K562 (cell line): Measurements from ENCODE around the gene FAM186B.

Source experiments
- CTCF ChIP-seq, 3 experiments: IDR thresholded peaks in 2 of 3; conservative IDR thresholded peaks in 1 of 3; 2 replicates each; pipeline ENCODE4 v1.5.1; 2011 to 2012; ENCODE audit warnings: low read length in 3 of 3, mild to moderate bottlenecking in 3 of 3, control low read depth in 2 of 3, improper control_type of control experiment in 1 of 3, inconsistent platforms in 1 of 3, low read depth in 1 of 3, mixed read lengths in 1 of 3, moderate library complexity in 1 of 3; ENCODE audit not compliant: insufficient read depth in 2 of 3
- FOSL1 ChIP-seq: fragments of 200-800 bp; sonication (Bioruptor generic); conservative IDR thresholded peaks from 2 replicates; pipeline ENCODE4 v1.6.1; 2016; ENCODE audit warnings: missing genetic modification characterization, missing compliant biosample characterization
- FOXA1 ChIP-seq: fragments of 450-650 bp; IDR thresholded peaks from 2 replicates; pipeline ENCODE4 v1.6.1; 2016; ENCODE audit warnings: mild to moderate bottlenecking, borderline replicate concordance
- PHB2 ChIP-seq: fragments of 450-650 bp; IDR thresholded peaks from 2 replicates; pipeline ENCODE4 v1.6.1; 2017; ENCODE audit warnings: low read depth
- PHF20 ChIP-seq: fragments of 450-650 bp; IDR thresholded peaks from 2 replicates; pipeline ENCODE4 v1.6.1; 2018; ENCODE audit not compliant: partially characterized antibody
- RHOXF2B ChIP-seq: fragments of 250-450 bp; sonication (Bioruptor Pico); conservative IDR thresholded peaks from 2 replicates; pipeline ENCODE4 v1.5.1; 2021
- ZNF766 ChIP-seq: fragments of 200-800 bp; sonication (Bioruptor generic); conservative IDR thresholded peaks from 2 replicates; pipeline ENCODE4 v1.6.1; 2016; ENCODE audit warnings: missing genetic modification characterization, missing compliant biosample characterization

DNA sequence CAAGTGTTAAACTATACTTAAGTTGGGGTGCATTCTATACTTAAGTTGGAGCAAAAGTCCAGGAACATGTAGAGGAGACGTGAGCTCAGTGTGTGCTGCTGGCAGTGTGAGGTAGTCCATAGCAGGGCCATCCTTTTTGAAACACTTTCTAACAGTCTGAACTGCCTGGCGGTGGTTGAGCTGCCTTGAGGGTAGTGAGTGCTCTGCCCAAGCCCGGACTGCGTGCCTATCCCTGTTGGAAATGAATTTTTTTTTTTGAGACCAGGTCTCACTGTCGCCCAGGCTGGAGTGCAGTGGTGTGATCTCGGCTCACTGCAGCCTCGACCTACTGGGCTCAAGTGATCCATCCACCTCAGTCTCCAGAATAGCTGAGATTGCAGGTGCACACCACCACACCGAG lies 52.5 kb downstream of the FAM186B start:
- TF ChIP-seq FOXA1 (no peak), PHB2 (no peak), PHF20 (no peak), RHOXF2B (CRISPR knock-in tag) (no peak), ZNF766 (CRISPR knock-in tag) (no peak), FOSL1 (tag) (no peak), CTCF (IDR thresholded peaks at IDR 0.05 in 2 of 3, conservative IDR thresholded peaks at IDR 0.05 in 1 of 3; ENCODE audit: insufficient read depth in 2 of 3, low read depth in 1 of 3, low read length in 3 of 3) (no peak)
